Measurements from ENCODE around the gene PDE4D. TPM values are rescaled to one million over a fixed set of nuclear protein-coding genes. Genes with fewer than 3 reads are reported as not detected.

PDE4D gene
- total RNA-seq, 1 experiment from 2014 or later, result 2.4 TPM

- ATAC-seq (no peak), DNase-seq (ENCODE audit: low read depth, low spot score) (no peak)
- Histone ChIP-seq H3K4me1 (ENCODE audit: control insufficient read depth, insufficient read depth, low read length) (no peaks in the 10 kb centered on the region), H3K27ac (ENCODE audit: low read length) (no peak overlapping the region), H3K4me3 (ENCODE audit: low read depth in 2 of 2, low read length in 2 of 2) (no peak overlapping the region), H3K27me3 (ENCODE audit: control insufficient read depth, insufficient read depth, low read length) (peaks cover 5% of the 10 kb centered on the region; the same call in 1 of the 2 replicates), H3K36me3 (ENCODE audit: control insufficient read depth, insufficient read depth, low read length) (no peaks in the 10 kb centered on the region), H3K9me3 (ENCODE audit: control insufficient read depth, insufficient read depth, low read depth, low read length) (no peaks in the 10 kb centered on the region)
- ChIA-PET POLR2A (interaction anchor here (0.6 kb wide), 1 partner anchor 85 kb away, joined by 3 read pairs; no protein-coding TSS in a partner anchor), CTCF (interaction anchor here (0.6 kb wide), 1 partner anchor 228 kb away, joined by 3 read pairs; no protein-coding TSS in a partner anchor)
- in situ Hi-C loops (cut with HindIII; ENCODE audit: low pct_unique_long_range_greater_than_20kb, low sequenced_read_pairs) (no loop called here), intact Hi-C loops (cut with micrococcal nuclease; ENCODE audit: unreplicated experiment) (no loop called here)
- BruUV-seq (replicated peaks), result no TSS peak
- TF ChIP-seq CTCF (IDR thresholded peaks at IDR 0.05) (no peak), SIN3A (IDR thresholded peaks at IDR 0.05; ENCODE audit: borderline replicate concordance, insufficient read depth, low read depth, low read length) (no peak), POLR2AphosphoS5 (IDR thresholded peaks at IDR 0.05; ENCODE audit: low read depth, low read length) (no peak)
Observed at GRCh38 chr5:58934629-58935097, 958.9 kb downstream of the PDE4D start.

GRCh38 chr5:58933891-58934628 lies 959.5 kb downstream of the PDE4D start:
- Histone ChIP-seq H3K9me3 (ENCODE audit: control insufficient read depth, insufficient read depth, low read depth, low read length) (no peaks in the 10 kb centered on the region), H3K27ac (ENCODE audit: low read length) (no peak overlapping the region), H3K4me1 (ENCODE audit: control insufficient read depth, insufficient read depth, low read length) (no peaks in the 10 kb centered on the region), H3K4me3 (ENCODE audit: low read depth in 2 of 2, low read length in 2 of 2) (no peak overlapping the region), H3K36me3 (ENCODE audit: control insufficient read depth, insufficient read depth, low read length) (no peaks in the 10 kb centered on the region), H3K27me3 (ENCODE audit: control insufficient read depth, insufficient read depth, low read length) (peaks cover 5% of the 10 kb centered on the region; the same call in 1 of the 2 replicates)
- intact Hi-C loops (cut with micrococcal nuclease; ENCODE audit: unreplicated experiment), result no loop called here
- CTCF ChIA-PET, result interaction anchor here (0.6 kb wide), 1 partner anchor 229 kb away, joined by 3 read pairs; no protein-coding TSS in a partner anchor
- in situ Hi-C loops (cut with HindIII; ENCODE audit: low pct_unique_long_range_greater_than_20kb, low sequenced_read_pairs), result no loop called here
- DNase-seq (ENCODE audit: low read depth, low spot score) (no peak), ATAC-seq (no peak)
- BruUV-seq (replicated peaks), result no TSS peak
- TF ChIP-seq REST (IDR thresholded peaks at IDR 0.05; ENCODE audit: insufficient read depth in 1 of 2, low read depth in 2 of 2, low read length in 1 of 2), result no peak
- no peak for TF ChIP-seq POLR2AphosphoS5 (IDR thresholded peaks at IDR 0.05; ENCODE audit: low read depth, low read length)
- POLR2A ChIA-PET, result interaction anchor here (0.6 kb wide), 1 partner anchor 86 kb away, joined by 3 read pairs; no protein-coding TSS in a partner anchor

GRCh38 chr5:58932057-58932612 lies 961.4 kb downstream of the PDE4D start:
- no TSS peak for BruUV-seq (replicated peaks)
- no peak for DNase-seq (ENCODE audit: low read depth, low spot score)
- ATAC-seq, result no peak
- intact Hi-C loops (cut with micrococcal nuclease; ENCODE audit: unreplicated experiment), result no loop called here
- CTCF ChIA-PET, result no interaction called here
- H3K36me3 ChIP-seq (ENCODE audit: control insufficient read depth, insufficient read depth, low read length), result no peaks in the 10 kb centered on the region
- H3K4me1 ChIP-seq (ENCODE audit: control insufficient read depth, insufficient read depth, low read length), result no peaks in the 10 kb centered on the region
- TF ChIP-seq SIN3A (IDR thresholded peaks at IDR 0.05; ENCODE audit: borderline replicate concordance, insufficient read depth, low read depth, low read length), result no peak
- TF ChIP-seq POLR2AphosphoS5 (IDR thresholded peaks at IDR 0.05; ENCODE audit: low read depth, low read length), result no peak
- no peak for TF ChIP-seq CTCF (IDR thresholded peaks at IDR 0.05)
- no peak for TF ChIP-seq REST (IDR thresholded peaks at IDR 0.05; ENCODE audit: insufficient read depth in 1 of 2, low read depth in 2 of 2, low read length in 1 of 2)
- no peak for TF ChIP-seq TCF7L2 (IDR thresholded peaks at IDR 0.05; ENCODE audit: low read depth, low read length)
- in situ Hi-C loops (cut with HindIII; ENCODE audit: low pct_unique_long_range_greater_than_20kb, low sequenced_read_pairs), result no loop called here
- no peak overlapping the region for H3K4me3 ChIP-seq (ENCODE audit: low read depth in 2 of 2, low read length in 2 of 2)
- H3K27me3 ChIP-seq (ENCODE audit: control insufficient read depth, insufficient read depth, low read length), result peaks cover 5% of the 10 kb centered on the region; the same call in 1 of the 2 replicates
- no peaks in the 10 kb centered on the region for H3K9me3 ChIP-seq (ENCODE audit: control insufficient read depth, insufficient read depth, low read depth, low read length)
- H3K27ac ChIP-seq (ENCODE audit: low read length), result no peak overlapping the region
- POLR2A ChIA-PET, result no interaction called here
